HepG2 (cell line): ENCODE data around the gene PPOX. TPM values are rescaled to one million over a fixed set of nuclear protein-coding genes. Genes with fewer than 3 reads are reported as not detected.

ENCODE experiments used
- BCL6 ChIP-seq: IDR thresholded peaks from 2 replicates; pipeline ENCODE4 v1.6.1; 2016; ENCODE audit warnings: missing genetic modification reagents, missing compliant biosample characterization
- CBFB ChIP-seq: sonication (generic); formaldehyde crosslinking; IDR thresholded peaks from 2 replicates; pipeline ENCODE4 v1.4.0; 2020; ENCODE audit warnings: missing genetic modification reagents
- GFI1 ChIP-seq: sonication (generic); formaldehyde crosslinking; IDR thresholded peaks from 2 replicates; pipeline ENCODE4 v1.5.0; 2020; ENCODE audit warnings: missing genetic modification reagents, mild to moderate bottlenecking, borderline replicate concordance
- ISL2 ChIP-seq: sonication (generic); formaldehyde crosslinking; IDR thresholded peaks from 2 replicates; pipeline ENCODE4 v1.5.0; 2020; ENCODE audit warnings: missing genetic modification reagents
- KDM1A ChIP-seq: IDR thresholded peaks from 2 replicates; pipeline ENCODE4 v1.6.1; 2016; ENCODE audit warnings: missing compliant biosample characterization
- NCOR1 ChIP-seq: fragments of 200-600 bp; sonication (generic); IDR thresholded peaks from 2 replicates; pipeline ENCODE4 v1.7.0; 2017; ENCODE audit warnings: antibody characterized with exemption, low read length, borderline replicate concordance
- PAF1 ChIP-seq: IDR thresholded peaks from 2 replicates; pipeline ENCODE4 v1.6.1; 2016; ENCODE audit warnings: missing genetic modification reagents, missing compliant biosample characterization
- THYN1 ChIP-seq: sonication (generic); formaldehyde crosslinking; IDR thresholded peaks from 2 replicates; pipeline ENCODE4 v1.8.1; 2023; ENCODE audit warnings: low read depth, mild to moderate bottlenecking, moderate library complexity, missing genetic modification reagents, borderline replicate concordance
- ZNF768 ChIP-seq: sonication (generic); formaldehyde crosslinking; IDR thresholded peaks from 2 replicates; pipeline ENCODE4 v1.4.0; 2020; ENCODE audit warnings: missing genetic modification reagents
- ZNF773 ChIP-seq: sonication (generic); formaldehyde crosslinking; IDR thresholded peaks from 2 replicates; pipeline ENCODE4 v1.4.0; 2020; ENCODE audit warnings: missing genetic modification reagents, borderline replicate concordance
- polyA plus RNA-seq, 8 experiments: library from polyadenylated mRNA; depleted of rRNA in 3 of 8; stranded (reverse) in 7 of 8; unstranded in 1 of 8; fragments of >200 nt; fragmentation: Illumina TruSeq in 4 of 8; extraction: Trizol in 4 of 8; gene quantifications; 2 replicates each; pipeline versions ENCODE4 v1.2.1 to v1.2.3, GENCODE V29; 2011 to 2016; ENCODE audit warnings: low read depth in 4 of 8, missing spikeins in 1 of 8, mixed read lengths in 1 of 8; ENCODE audit not compliant: insufficient read depth in 1 of 8
- total RNA-seq, 5 experiments: library from RNA; depleted of rRNA; stranded (reverse); fragments of >200 nt; fragmentation: Illumina TruSeq; extraction: Trizol; gene quantifications; 2 replicates each; pipeline ENCODE4 v1.2.3, GENCODE V29; 2016; ENCODE audit warnings: low read depth in 1 of 5
- TF ChIP-seq, protein P1 (sequence below): sonication (generic); formaldehyde crosslinking; IDR thresholded peaks from 2 replicates; pipeline ENCODE4 v1.9.0; 2021; ENCODE audit warnings: missing genetic modification reagents, borderline replicate concordance
- TF ChIP-seq, protein P2 (sequence below): sonication (generic); formaldehyde crosslinking; IDR thresholded peaks from 2 replicates; pipeline ENCODE4 v1.5.0; 2020; ENCODE audit warnings: mild to moderate bottlenecking, missing genetic modification reagents, borderline replicate concordance
- TF ChIP-seq, protein P3 (sequence below): sonication (generic); formaldehyde crosslinking; conservative IDR thresholded peaks from 2 replicates; pipeline ENCODE4 v1.4.0; 2020; ENCODE audit warnings: missing genetic modification reagents
- TF ChIP-seq, protein P4 (sequence below): sonication (generic); formaldehyde crosslinking; IDR thresholded peaks from 2 replicates; pipeline ENCODE4 v1.8.0; 2022; ENCODE audit warnings: missing genetic modification reagents, low read depth, mild to moderate bottlenecking, borderline replicate concordance
- TF ChIP-seq, protein P5 (sequence below): sonication (generic); formaldehyde crosslinking; IDR thresholded peaks from 2 replicates; pipeline ENCODE4 v1.4.0; 2020; ENCODE audit warnings: missing genetic modification reagents, mild to moderate bottlenecking, borderline replicate concordance

Gene PPOX
- total and polyA plus RNA-seq, 2 of the 13 experiments (the other 11 are each of a cell fraction or from before 2014, with no cell fraction given): 15.5 to 27.7 TPM

DNA sequence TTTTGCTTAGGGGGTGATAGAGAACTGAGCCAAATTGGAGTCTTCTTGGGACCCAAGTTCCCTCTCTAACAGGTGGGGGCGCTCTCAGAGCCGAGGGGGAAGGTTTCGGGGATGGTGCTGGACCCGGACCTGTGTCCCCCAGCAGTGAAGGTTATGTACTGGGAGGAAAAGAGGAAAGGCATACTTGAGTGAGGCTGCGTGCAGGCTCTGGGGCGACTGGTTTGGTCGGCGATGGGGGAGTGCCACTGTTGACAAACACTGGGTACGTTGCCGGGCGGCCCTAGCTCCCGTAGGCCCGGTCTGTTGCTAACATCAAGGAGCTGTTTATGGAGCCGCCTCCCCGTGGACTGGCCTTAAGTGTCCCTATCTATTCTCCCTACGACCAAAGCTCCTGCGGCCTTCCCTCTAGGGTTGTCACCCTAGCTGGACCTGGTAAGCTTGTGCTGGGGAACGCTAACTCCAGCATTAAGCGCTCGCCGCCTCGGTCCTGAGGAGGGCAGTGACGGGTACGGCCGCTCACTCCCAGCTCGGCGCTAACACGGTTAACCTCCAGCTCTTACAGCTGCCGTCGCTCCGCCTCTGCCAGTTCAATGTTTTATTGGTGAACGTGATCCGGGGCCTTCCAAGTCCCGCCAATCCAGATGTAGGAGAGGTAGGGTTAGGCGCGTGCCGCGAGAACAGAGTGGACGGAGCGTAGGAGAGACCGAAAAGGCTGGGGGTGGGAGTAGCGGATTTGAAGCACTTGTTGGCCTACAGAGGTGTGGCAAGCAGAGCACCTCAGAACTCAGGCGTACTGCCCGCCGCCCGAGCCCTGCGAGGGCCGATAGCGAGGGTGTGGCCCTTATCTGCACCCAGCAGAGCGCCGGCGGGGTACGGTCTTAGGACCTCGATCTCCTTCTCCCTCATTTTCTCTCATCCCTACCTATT, at the start of gene PPOX (continued):
- TF ChIP-seq, protein P1, sequence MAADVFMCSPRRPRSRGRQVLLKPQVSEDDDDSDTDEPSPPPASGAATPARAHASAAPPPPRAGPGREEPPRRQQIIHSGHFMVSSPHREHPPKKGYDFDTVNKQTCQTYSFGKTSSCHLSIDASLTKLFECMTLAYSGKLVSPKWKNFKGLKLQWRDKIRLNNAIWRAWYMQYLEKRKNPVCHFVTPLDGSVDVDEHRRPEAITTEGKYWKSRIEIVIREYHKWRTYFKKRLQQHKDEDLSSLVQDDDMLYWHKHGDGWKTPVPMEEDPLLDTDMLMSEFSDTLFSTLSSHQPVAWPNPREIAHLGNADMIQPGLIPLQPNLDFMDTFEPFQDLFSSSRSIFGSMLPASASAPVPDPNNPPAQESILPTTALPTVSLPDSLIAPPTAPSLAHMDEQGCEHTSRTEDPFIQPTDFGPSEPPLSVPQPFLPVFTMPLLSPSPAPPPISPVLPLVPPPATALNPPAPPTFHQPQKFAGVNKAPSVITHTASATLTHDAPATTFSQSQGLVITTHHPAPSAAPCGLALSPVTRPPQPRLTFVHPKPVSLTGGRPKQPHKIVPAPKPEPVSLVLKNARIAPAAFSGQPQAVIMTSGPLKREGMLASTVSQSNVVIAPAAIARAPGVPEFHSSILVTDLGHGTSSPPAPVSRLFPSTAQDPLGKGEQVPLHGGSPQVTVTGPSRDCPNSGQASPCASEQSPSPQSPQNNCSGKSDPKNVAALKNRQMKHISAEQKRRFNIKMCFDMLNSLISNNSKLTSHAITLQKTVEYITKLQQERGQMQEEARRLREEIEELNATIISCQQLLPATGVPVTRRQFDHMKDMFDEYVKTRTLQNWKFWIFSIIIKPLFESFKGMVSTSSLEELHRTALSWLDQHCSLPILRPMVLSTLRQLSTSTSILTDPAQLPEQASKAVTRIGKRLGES: no peak
- TF ChIP-seq ISL2 (peak; percentile 39; the same call in 1 of the 2 replicates), BCL6 (CRISPR knock-in tag) (no peak), THYN1 (CRISPR knock-in tag) (no peak), GFI1 (no peak), NCOR1 (no peak), PAF1 (CRISPR knock-in tag) (no peak), CBFB (CRISPR knock-in tag) (no peak), KDM1A (CRISPR knock-in tag) (no peak), ZNF768 (CRISPR knock-in tag) (0 out of 2 replicates have a peak, but pooled peaks have one; percentile 32), ZNF773 (0 out of 2 replicates have a peak, but pooled peaks have one; percentile 22)
- TF ChIP-seq, protein P2, sequence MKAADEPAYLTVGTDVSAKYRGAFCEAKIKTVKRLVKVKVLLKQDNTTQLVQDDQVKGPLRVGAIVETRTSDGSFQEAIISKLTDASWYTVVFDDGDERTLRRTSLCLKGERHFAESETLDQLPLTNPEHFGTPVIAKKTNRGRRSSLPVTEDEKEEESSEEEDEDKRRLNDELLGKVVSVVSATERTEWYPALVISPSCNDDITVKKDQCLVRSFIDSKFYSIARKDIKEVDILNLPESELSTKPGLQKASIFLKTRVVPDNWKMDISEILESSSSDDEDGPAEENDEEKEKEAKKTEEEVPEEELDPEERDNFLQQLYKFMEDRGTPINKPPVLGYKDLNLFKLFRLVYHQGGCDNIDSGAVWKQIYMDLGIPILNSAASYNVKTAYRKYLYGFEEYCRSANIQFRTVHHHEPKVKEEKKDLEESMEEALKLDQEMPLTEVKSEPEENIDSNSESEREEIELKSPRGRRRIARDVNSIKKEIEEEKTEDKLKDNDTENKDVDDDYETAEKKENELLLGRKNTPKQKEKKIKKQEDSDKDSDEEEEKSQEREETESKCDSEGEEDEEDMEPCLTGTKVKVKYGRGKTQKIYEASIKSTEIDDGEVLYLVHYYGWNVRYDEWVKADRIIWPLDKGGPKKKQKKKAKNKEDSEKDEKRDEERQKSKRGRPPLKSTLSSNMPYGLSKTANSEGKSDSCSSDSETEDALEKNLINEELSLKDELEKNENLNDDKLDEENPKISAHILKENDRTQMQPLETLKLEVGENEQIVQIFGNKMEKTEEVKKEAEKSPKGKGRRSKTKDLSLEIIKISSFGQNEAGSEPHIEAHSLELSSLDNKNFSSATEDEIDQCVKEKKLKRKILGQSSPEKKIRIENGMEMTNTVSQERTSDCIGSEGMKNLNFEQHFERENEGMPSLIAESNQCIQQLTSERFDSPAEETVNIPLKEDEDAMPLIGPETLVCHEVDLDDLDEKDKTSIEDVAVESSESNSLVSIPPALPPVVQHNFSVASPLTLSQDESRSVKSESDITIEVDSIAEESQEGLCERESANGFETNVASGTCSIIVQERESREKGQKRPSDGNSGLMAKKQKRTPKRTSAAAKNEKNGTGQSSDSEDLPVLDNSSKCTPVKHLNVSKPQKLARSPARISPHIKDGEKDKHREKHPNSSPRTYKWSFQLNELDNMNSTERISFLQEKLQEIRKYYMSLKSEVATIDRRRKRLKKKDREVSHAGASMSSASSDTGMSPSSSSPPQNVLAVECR: peak; percentile 92
- TF ChIP-seq, protein P3, sequence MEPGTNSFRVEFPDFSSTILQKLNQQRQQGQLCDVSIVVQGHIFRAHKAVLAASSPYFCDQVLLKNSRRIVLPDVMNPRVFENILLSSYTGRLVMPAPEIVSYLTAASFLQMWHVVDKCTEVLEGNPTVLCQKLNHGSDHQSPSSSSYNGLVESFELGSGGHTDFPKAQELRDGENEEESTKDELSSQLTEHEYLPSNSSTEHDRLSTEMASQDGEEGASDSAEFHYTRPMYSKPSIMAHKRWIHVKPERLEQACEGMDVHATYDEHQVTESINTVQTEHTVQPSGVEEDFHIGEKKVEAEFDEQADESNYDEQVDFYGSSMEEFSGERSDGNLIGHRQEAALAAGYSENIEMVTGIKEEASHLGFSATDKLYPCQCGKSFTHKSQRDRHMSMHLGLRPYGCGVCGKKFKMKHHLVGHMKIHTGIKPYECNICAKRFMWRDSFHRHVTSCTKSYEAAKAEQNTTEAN: no peak; the same call in 1 of the 2 replicates
- TF ChIP-seq, protein P4, sequence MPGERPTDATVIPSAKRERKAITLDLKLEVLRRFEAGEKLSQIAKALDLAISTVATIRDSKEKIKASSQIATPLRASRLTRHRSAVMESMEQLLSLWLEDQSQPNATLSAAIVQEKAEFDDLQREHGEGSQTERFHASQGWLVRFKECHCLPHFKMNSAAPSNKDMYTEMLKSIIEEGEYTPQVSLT (CRISPR knock-in tag): no peak
- TF ChIP-seq, protein P5, sequence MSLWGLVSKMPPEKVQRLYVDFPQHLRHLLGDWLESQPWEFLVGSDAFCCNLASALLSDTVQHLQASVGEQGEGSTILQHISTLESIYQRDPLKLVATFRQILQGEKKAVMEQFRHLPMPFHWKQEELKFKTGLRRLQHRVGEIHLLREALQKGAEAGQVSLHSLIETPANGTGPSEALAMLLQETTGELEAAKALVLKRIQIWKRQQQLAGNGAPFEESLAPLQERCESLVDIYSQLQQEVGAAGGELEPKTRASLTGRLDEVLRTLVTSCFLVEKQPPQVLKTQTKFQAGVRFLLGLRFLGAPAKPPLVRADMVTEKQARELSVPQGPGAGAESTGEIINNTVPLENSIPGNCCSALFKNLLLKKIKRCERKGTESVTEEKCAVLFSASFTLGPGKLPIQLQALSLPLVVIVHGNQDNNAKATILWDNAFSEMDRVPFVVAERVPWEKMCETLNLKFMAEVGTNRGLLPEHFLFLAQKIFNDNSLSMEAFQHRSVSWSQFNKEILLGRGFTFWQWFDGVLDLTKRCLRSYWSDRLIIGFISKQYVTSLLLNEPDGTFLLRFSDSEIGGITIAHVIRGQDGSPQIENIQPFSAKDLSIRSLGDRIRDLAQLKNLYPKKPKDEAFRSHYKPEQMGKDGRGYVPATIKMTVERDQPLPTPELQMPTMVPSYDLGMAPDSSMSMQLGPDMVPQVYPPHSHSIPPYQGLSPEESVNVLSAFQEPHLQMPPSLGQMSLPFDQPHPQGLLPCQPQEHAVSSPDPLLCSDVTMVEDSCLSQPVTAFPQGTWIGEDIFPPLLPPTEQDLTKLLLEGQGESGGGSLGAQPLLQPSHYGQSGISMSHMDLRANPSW: no peak
